ENCODE data around the gene RNF175.

RNF175 gene

DNA sequence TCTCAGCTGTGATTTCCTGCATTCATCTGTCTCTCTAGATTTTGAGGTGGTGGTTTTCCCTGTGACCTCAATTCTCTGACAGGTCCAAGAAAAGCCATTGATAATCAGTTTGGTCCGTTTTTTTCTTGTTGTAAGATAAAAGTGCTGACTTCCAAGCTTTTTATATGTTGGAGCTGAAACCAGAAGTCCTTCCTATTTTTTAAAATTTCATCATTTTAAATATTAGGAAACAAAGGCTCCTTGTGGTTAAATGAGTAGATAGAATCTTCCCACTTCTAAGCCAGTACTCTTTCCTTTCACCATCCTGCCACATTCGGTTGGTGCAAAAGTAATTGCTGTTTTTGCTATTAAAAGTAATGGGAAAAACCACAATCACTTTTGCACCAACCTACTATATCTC is 18.3 kb downstream of the RNF175 start:
- peak; percentile 87 for DNase-seq

DNA sequence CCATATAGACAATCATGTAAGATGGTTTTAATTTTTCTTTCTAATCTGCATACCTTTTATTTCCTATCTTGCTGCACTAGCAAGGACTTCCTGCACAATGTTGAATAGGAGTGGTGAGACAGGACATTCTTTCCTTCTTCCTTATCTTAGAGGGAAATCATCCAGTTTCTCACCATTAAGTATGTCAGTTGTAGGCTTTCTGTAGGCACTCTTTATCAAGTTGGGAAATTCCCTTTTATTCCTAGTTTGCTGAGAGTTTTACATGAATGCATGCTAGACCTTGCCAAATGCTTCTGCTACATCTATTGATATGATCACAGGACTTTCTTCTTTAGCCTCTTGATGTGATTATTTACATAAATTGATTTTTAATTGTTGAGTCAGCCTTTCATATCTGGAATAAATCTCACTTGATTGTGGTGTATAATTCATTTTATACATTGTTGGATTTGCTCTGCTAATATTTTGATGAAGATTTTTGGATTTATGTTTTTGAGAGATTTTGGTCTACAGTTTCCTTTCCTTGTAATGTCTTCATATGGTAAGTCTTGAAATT is 23.8 kb downstream of the RNF175 start:
- peak; percentile 38 for DNase-seq

GRCh38 chr4:153733751-153734448 is 25.9 kb downstream of the RNF175 start:
- no peak for DNase-seq

DNA sequence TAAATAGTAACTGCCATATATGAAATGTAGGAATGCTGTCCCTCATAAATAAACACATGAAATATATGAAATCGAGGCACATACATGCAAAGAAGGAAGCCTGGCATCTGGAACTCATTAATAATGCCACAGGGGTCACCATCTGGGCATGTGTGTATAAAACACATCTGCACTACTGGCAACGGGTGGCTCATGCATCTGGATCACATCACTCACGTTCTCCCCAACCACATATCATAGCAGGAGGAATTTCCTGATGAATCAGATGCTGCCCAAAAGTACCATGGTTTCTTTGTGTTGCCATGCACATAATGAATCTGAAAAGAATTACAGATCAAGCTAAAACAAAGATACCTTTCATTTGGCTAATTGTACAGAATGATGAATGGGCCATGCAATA is 28.6 kb downstream of the RNF175 start:
- DNase-seq: peak; percentile 52

GRCh38 chr4:153729895-153730294 is 29.9 kb downstream of the RNF175 start:
- DNase-seq: peak; percentile 21

DNA sequence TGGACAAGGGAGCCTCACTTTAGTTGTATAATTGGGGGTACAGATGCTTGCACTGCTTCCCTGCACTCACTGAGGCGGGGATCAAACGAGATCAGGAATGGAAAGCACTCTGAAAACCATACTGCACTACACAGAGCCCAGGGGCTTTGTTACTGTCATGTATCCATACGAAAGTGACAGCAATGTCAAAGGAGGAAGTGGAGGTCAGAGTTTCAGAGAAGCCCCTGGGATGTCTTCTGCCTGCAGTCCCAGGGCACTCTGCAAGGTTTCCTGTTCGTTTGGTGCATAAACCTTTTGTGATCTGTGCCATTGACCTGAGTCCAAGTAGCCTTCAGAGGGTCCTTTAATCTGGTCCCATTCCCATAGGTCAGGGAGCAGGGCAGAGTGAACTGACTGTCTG is 31.2 kb downstream of the RNF175 start:
- DNase-seq: peak; percentile 56

GRCh38 chr4:153728151-153728550 is 31.7 kb downstream of the RNF175 start:
- DNase-seq: no peak

DNA sequence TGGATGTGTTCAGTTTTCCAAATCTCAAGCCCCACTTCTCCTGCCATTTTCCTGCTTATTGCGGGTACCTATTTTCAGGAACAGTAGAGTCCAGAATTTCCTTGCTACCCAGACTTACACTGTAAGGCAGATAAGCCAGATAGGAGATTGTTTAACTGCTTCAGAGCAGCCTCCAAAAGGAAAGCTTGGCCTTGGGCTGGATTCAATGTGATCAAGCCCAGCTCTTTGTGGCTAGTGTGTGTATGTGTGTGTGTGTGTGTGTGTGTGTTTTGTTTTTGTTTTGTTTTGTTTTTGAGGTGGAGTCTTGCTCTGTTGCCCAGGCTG is 34.0 kb downstream of the RNF175 start:
- no peak for DNase-seq

GRCh38 chr4:153725136-153725830 is 34.5 kb downstream of the RNF175 start:
- DNase-seq: no peak

GRCh38 chr4:153724606-153725005 is 35.2 kb downstream of the RNF175 start:
- no peak for DNase-seq

- DNase-seq: no peak
Observed at GRCh38 chr4:153722036-153722435, 37.8 kb downstream of the RNF175 start.

GRCh38 chr4:153713866-153714646 is 45.8 kb downstream of the RNF175 start:
- peak; percentile 34 for DNase-seq

- no peak for DNase-seq
Observed at GRCh38 chr4:153710681-153711080, 49.1 kb downstream of the RNF175 start.

- DNase-seq: no peak
Observed at GRCh38 chr4:153706519-153706918, 53.3 kb downstream of the RNF175 start.

GRCh38 chr4:153705743-153706468 is 53.9 kb downstream of the RNF175 start:
- peak; percentile 59 for DNase-seq

DNA sequence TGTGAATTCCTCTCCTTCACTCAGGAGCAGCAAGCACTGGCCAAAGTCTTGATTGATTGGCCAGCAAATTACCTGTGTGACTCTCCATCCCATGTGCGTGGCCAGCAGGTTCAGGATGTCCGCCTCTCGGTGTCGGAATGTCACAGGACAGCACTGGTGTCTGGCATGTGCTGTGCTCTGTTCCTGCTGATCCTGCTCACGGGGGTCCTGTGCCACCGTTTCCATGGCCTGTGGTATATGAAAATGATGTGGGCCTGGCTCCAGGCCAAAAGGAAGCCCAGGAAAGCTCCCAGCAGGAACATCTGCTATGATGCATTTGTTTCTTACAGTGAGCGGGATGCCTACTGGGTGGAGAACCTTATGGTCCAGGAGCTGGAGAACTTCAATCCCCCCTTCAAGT is 55.3 kb downstream of the RNF175 start:
- no peak for DNase-seq

DNA sequence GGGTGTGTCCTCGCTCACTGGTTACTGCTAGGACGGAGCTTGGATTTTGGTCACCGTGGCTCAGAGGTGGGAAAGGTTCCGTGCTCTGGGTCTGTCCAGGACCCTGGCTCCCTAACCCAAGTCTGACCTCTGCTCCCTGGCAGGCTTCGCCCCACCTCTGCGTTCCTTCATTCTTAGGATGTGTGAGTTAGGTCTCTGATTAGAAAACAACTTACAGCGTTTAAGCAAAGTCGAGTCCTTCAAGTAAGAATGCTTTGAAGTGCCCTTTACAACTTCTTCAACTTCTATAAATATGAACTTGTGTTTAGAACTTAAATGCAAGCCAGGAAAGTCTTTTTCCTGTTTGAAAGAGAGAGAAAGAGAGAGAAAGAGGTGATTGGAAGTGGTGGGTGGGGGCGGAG is 74.9 kb downstream of the RNF175 start:
- peak; percentile 10 for DNase-seq

- DNase-seq: peak; percentile 80
Observed at GRCh38 chr4:153684182-153684970, 75.4 kb downstream of the RNF175 start, which contains the start of gene TLR2. TLR2 (plus strand) TSS chr4:153684280; CDS start chr4:153702908, 18,628 bp downstream.

GRCh38 chr4:153683763-153684181 is 76.1 kb downstream of the RNF175 start:
- no peak for DNase-seq

DNA sequence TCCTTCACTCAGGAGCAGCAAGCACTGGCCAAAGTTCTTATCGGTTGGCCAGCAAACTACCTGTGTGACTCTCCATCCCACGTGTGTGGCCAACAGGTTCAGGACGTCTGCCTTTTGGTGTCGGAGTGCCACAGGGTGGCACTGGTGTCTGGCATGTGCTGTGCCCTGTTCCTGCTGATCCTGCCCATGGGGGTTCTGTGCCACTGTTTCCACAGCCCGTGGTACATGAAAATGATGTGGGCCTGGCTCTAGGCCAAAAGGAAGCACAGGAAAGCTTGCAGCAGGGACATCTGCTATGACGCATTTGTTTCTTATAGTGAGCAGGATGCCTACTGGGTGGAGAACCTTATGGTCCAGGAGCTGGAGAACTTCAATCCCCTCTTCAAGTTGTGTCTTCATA is 80.3 kb downstream of the RNF175 start:
- DNase-seq: peak; percentile 67

DNA sequence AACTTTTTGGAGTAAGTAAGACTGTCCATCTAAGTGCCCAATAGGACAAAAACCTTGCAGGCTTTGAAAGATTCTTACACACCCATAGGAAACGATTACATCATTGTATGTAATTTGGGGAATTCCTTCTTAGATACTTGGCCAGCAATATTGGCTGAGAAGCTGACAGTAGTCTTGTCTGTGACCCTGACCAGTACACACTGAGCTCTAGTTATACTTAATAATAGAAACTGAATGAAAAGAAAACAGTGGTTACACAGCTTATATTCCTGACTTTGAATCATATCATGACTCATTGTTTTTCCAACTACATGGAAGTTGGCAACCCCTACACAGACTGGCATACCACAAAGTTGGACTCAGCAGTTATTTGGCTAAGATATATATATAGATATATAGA is 82.8 kb downstream of the RNF175 start:
- DNase-seq: peak; percentile 98

- peak; percentile 41 for DNase-seq
Observed at GRCh38 chr4:153676486-153676885, 83.3 kb downstream of the RNF175 start.
